SHP77 (cell line): ENCODE measurements around the gene ANTXR2.

ENCODE experiments used
- DNase-seq, 2 experiments: peaks; one replicate each; lab custom pipeline; 2025; lab: John Stamatoyannopoulos, UW

The ANTXR2 gene

GRCh38 chr4:80092088-80092487 is 19.1 kb upstream of the ANTXR2 start:
- no peak for DNase-seq

GRCh38 chr4:80091688-80092087 is 18.7 kb upstream of the ANTXR2 start:
- no peak for DNase-seq

GRCh38 chr4:80091184-80091583 is 18.2 kb upstream of the ANTXR2 start:
- DNase-seq: no peak

GRCh38 chr4:80090090-80090489 is 17.1 kb upstream of the ANTXR2 start:
- no peak for DNase-seq

DNA sequence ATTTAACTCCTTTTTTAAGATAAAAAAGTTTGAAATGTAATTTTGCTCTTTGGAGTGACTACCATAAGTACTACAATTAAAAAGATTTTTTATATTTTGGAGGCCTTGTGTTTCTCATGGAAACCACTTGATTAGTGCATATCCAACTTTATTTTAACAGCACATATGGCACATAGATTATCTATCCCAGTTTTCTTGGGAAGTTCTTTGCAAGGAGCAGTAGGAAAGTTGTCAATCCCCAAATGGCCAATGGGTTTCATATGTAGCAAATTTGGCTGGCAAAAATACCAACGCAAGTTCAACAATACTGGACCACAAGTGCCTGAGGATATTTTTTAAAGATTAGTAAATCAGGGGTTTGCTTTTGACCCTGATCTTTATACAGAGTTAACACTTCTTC is 15.4 kb upstream of the ANTXR2 start:
- DNase-seq: no peak

- no peak for DNase-seq
Measured at GRCh38 chr4:80086296-80086695, 13.3 kb upstream of the ANTXR2 start.

GRCh38 chr4:80085081-80085480 is 12.1 kb upstream of the ANTXR2 start:
- no peak for DNase-seq

DNA sequence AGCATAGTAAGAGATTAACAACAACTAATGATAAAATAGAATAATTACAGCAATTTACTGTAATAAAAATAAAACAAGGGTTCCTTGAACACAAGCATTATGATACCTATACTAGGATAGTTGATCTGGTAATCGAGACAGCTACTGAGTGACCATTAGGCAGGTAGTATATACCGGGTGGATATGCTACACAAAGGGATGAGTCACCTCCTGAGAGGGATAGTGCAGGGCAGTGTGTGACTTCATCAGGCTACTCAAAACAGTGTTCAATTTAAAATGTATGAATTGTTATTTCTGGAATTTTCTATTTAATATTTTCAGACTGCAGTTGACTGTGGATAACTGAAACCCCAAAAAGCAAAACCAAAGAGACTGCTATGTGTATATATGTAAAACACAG is 9.7 kb upstream of the ANTXR2 start:
- no peak for DNase-seq

DNA sequence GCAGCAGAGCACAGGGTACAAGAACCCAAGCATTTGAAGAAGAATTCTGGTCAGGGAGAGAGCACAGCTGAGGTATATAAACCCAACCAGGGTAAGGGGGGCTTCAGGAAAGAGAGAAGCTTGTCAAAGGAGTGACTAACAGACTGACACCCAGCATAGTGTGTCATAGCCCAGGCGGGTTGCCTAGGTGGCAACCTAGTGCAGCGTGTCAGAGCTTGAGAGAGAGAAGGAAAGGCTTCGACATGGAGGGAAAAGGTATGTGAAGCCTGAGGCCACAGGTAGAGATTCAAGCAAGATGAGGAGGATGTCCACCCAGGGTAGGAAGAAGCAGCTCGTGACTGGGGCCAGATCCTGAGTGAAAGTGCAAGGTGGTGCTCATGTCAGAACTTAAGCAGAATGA is 8.5 kb upstream of the ANTXR2 start:
- no peak for DNase-seq

DNA sequence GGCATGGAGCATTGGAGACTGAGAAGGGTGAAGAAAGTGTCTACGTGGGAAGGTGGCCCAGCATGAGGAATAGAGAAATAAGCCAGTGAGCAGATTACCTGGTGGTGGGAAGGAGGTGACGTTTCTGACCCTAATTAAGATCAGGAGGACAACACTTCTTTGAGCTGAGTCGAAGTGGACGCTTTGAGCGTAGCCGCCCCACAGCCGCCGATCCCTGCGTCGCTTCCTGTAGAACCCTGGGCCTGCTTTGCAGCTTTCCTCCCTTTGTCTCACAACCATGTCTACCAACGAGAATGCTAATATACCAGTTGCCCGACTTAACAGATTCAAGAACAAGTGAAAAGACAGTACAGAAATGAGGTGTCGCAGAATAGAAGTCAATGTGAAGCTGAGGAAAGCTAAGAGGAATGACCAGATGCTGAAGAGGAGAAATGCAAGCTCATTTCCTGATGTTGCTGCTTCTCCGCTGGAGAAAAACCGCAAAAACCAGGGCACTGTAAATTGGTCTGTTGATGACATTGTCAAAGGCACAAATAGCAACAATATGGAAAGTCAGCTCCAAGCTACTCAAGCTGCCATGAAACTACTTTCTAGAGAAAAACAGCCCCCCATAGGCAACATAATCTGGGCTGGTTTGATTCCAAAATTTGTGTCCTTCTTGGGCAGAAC is 6.4 kb upstream of the ANTXR2 start:
- no peak for DNase-seq

GRCh38 chr4:80078346-80079092 is 5.5 kb upstream of the ANTXR2 start:
- DNase-seq: no peak

GRCh38 chr4:80077639-80078038 is 4.6 kb upstream of the ANTXR2 start:
- no peak for DNase-seq

DNA sequence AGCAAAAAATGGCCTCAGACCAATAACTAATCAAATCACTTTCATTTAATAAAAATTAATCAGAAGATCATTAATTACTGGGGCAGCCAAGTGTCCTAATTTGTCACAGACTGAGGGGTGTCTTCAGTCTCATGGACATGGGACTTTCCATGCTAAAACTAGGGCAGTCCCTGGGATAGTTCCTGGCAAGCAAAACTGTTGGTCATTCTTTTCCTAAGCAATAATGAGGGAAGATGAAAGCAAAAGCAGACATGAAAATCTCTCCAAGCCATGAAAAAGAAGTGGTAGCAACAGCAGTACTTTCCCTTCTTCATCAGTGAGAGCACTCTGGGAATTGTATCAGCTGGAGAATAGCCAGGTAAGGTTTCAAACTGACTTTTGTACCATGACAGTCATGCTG is 3.7 kb upstream of the ANTXR2 start:
- DNase-seq: no peak

DNA sequence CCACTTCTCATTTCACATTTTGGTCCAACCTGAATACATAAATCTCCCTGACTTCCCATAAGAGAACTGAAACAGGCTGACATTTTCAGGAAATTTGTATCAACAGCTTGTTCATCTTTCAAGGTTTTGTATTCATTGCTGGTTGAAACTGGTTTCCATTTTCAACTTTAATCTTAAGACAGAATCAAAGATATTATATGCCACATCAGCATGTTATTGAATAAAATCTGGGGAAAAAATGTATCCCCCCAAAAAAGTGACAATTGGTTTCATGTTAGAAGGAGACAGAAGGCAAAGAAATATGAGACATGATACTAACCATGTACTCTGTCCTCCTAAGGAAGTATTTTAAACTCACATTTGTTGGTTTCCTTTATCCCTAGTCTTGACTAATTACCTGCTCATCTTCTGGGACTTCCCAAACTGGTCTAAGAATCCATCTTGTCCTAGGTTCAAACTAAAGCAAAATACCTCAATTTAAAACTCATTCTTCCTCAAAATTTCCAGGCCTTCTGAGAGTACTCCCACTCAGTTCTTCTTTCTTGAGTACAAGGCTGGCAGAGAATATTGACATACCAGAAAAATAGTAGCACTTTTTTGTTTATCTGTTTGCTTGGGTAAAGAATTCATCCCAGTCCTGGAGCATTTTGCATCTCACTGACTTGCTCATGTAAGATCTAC is 3.1 kb upstream of the ANTXR2 start:
- no peak for DNase-seq

- no peak for DNase-seq
Measured at GRCh38 chr4:80074651-80075050, 1.6 kb upstream of the ANTXR2 start.

GRCh38 chr4:80074069-80074468 is 1.0 kb upstream of the ANTXR2 start:
- DNase-seq: no peak

DNA sequence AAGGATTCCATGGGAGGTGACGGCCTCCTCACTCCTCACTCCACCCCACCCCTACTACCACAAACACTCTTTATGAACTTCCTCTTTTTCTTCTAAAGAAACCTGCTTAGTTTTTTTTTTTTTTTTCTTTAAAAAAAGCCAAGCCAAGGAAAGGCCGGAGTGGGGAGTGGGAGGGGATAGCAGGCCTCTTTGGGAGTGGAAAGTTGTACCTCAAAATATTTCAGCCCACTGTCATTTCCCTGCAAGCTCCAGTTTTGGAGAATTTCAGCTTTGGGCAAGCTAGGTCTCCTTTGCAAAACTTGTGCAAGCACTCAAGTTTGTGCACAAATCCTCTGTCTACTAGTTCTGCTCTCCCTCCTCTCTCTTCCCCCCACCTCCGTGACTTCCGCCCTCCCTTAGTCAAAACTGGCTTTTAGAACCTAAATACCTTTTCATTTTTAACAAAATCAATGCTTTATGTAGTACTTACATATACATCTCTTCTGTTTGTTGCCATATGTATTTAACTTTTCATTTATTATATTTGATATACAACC is 512 bp upstream of the ANTXR2 start:
- no peak for DNase-seq

DNA sequence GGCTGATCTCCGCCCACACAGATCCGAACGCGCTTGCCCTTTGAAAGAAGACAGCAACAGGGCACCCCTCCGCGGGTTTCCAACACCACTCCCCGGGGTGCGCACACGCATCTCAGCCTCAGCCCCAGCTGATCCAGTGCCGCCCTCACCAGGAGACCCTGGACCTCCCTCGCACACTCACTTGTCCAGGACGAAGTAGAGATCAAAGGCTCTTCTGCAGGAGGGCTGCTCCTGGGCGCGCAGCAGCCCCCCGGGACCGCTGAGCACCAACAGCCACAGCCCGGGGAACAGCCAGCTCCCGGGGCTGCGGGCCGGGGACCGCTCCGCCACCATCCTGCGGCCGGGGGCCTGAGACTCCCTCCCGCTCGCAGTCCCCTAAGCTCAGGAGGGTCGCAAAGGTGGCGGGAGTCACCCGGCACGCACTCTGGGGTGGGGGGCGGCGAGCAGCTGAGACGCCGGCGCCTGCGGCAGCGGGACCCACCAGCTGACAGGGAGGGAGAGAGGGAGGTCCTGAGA is 743 bp downstream of the ANTXR2 start:
- peak; percentile 24 to 39 for DNase-seq

DNA sequence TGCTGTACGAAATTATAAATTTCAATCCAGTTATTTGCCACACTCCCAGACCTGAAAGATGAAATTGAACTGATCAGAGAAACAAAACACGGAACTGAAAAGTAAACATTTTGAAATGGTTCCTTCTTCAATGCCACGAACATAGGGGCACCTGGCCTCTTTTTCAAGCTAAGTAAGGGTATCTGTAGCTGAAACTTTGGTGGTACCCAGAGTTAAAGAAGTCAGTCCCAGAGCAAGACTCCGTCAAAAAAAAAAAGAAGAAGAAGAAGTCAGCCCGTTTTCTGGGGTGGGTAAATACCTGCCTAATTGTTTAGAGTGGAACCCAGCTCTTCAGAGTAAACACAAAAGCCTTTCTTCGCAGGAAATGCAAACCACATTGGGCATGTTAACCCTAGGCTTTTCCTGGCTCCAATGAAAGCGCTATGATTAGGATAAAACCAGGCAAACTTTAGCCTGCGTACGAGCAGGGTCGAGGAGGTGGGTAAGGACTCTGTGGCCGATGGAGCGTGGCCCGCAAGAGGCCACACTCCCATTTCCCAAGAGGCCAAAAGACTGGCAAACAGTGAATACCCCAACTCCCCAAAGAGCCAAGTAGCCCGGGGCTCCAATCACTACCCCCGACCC is 1.3 kb downstream of the ANTXR2 start:
- peak; percentile 24 to 39 for DNase-seq

DNA sequence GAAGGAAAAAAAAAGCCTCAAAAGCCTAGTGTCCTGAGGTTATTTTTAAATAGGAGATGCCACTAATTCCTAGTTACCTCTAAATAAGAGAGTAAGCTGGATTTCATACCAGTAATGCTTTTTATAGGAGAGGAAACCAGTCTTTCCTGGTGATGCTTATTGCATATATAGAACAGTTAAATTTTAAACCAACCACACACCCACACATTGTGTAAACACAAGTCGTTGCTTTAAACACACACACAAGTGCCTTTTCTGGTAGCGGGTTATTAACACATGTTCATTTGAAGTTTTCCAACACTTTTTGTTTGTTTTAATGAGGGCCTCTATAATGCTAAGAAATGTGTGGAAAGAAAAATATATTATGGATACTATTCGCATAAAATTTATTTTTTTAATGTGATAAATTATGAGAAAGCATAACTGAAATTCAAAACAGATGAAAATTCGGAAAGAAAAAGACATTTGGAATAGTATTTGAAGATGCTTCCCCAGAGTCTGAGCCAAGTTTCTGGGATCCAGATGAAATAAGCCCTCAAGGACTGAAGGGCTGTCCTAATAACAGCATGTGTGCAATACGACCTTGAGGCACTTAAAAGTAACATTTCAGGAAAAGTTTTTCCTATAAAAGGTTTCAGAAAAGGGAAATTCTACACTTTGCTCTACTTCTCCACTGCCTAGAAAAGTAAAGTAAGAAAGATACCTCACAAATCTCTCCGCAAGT is 2.0 kb downstream of the ANTXR2 start:
- no peak for DNase-seq
